ENCODE data around the gene CSF2RB. TPM values are rescaled to one million over a fixed set of nuclear protein-coding genes. Genes with fewer than 3 reads are reported as not detected.
A peak's percentile ranks its signal among the peaks of the same experiment; 100 is the strongest.

Gene CSF2RB
- total and polyA plus RNA-seq, 2 experiments from 2014 or later: 2.6 to 4.1 TPM

DNA sequence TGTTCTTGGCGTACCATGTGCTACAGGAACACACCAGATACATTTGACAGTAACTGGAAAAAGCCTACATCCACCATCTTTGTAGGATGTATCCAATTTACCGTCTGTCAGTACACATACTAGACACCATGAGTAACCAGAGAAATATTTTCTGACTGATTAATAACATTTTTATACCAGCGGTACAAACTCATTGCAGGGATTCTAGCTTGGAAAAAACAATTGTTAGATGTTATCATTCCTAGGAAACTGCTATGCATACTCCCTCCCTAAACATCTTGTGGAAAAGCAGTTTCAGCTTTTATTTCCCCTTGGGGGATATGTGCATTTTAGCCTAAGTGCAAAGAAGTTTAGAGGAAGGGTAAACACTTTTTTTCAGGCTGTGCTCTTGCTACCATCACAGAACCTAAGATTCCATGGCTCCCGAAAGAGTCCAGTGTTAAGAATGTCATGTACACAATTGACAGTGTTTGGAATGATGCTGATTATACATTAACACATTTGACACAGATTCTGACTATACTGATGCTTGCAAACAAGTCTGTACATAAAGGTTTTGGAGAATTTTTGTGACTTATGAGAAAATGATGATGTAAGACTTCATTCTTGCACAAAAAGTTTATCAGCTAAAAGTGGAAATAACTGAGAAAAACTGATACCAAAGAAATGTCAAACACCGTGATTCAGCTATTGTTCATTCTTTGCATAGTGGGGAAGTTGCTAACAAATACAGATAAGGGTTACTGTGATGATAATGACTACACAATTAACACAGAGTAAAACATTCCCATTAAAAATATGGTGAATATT lies 28.9 kb upstream of the CSF2RB start:
- H3K79me2 ChIP-seq (ENCODE audit: insufficient read depth): no peaks in the 10 kb centered on the region
- H3K4me2 ChIP-seq (ENCODE audit: unreplicated experiment): peak overlapping the region; percentile 32
- no peak overlapping the region for H3K9ac ChIP-seq
- peak; percentile 54 for DNase-seq
- peaks cover 20% of the 10 kb centered on the region for H3K4me1 ChIP-seq (ENCODE audit: insufficient read depth)
- in situ Hi-C loops (cut with MboI): no loop called here
- TF ChIP-seq EZH2 (IDR thresholded peaks at IDR 0.05; ENCODE audit: insufficient read depth, poor library complexity, severe bottlenecking): no peak
- no peak for TF ChIP-seq EZH2phosphoT487 (IDR thresholded peaks at IDR 0.05; ENCODE audit: insufficient read depth, low read depth)
- no peaks in the 10 kb centered on the region for H4K20me1 ChIP-seq (ENCODE audit: insufficient read depth)
- H3K9me3 ChIP-seq (ENCODE audit: low read depth): peaks cover 2% of the 10 kb centered on the region
- no peak overlapping the region for H2AFZ ChIP-seq
- peak overlapping the region; percentile 41 for H3K27ac ChIP-seq
- WGBS, 2 experiments (ENCODE audit: low coverage in 1 of 2, low lambda C conversion rate in 2 of 2, missing lambda C conversion rate in 2 of 2): 14 to 18% methylated on average over 5 of the region's 5 CpGs
- 0 out of 2 replicates have a peak overlapping the region, but pooled peaks have one; percentile 2 for H3K4me3 ChIP-seq
- H3F3A ChIP-seq (ENCODE audit: insufficient read depth): peaks cover 31% of the 10 kb centered on the region
- H3K27me3 ChIP-seq (replicated peaks; ENCODE audit: insufficient read depth): peaks cover 2% of the 10 kb centered on the region; the same call in 1 of the 2 replicates
- H3K9me2 ChIP-seq (ENCODE audit: insufficient read depth): no peaks in the 10 kb centered on the region
- no peaks in the 10 kb centered on the region for H3K36me3 ChIP-seq (ENCODE audit: low read depth)

- H3K4me2 ChIP-seq (ENCODE audit: unreplicated experiment): peak overlapping the region; percentile 32
- in situ Hi-C loops (cut with MboI): no loop called here
Observed at GRCh38 chr22:36885474-36885873, 28.0 kb upstream of the CSF2RB start.

DNA sequence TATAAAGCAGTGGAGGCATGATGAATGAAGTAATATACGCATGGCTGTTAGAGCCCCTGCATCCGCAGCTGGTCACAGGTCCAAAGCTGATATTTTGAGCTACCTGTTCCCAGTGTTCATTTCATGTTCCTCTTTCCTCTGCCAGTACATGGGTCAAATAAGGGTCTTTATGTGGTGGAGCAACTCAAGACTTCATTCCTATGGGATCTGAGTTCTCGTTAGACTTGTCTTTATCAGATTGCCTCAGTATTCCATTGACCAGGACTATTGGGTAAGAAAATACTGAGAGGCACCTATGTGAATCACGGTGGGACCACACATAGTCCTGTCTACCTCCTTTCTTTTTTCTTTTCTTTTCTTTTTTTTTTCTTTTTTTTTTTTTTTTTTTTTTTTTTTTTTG lies 27.4 kb upstream of the CSF2RB start:
- Histone ChIP-seq H4K20me1 (ENCODE audit: insufficient read depth) (no peaks in the 10 kb centered on the region), H3F3A (ENCODE audit: insufficient read depth) (peaks cover 26% of the 10 kb centered on the region), H3K79me2 (ENCODE audit: insufficient read depth) (no peaks in the 10 kb centered on the region), H3K27me3 (replicated peaks; ENCODE audit: insufficient read depth) (peaks cover 12% of the 10 kb centered on the region; the same call in 1 of the 2 replicates), H3K9me3 (ENCODE audit: low read depth) (peaks cover 2% of the 10 kb centered on the region), H3K9ac (no peak overlapping the region), H3K4me2 (ENCODE audit: unreplicated experiment) (no peak overlapping the region), H2AFZ (no peak overlapping the region), H3K36me3 (ENCODE audit: low read depth) (no peaks in the 10 kb centered on the region), H3K27ac (no peak overlapping the region), H3K4me1 (ENCODE audit: insufficient read depth) (peaks cover 13% of the 10 kb centered on the region), H3K9me2 (ENCODE audit: insufficient read depth) (no peaks in the 10 kb centered on the region), H3K4me3 (no peak overlapping the region)
- no peak for TF ChIP-seq EZH2 (IDR thresholded peaks at IDR 0.05; ENCODE audit: insufficient read depth, poor library complexity, severe bottlenecking)
- no peak for TF ChIP-seq EZH2phosphoT487 (IDR thresholded peaks at IDR 0.05; ENCODE audit: insufficient read depth, low read depth)
- 53 to 56% methylated on average over 4 of the region's 4 CpGs for WGBS, 2 experiments (ENCODE audit: low coverage in 1 of 2, low lambda C conversion rate in 2 of 2, missing lambda C conversion rate in 2 of 2)
- no peak for DNase-seq
- in situ Hi-C loops (cut with MboI): no loop called here

More at GRCh38 chr22:36885474-36885873, 28.0 kb upstream of the CSF2RB start:
- WGBS, 2 experiments (ENCODE audit: low coverage in 1 of 2, low lambda C conversion rate in 2 of 2, missing lambda C conversion rate in 2 of 2): 34 to 50% methylated on average over 7 of the region's 7 CpGs
- no peaks in the 10 kb centered on the region for H3K36me3 ChIP-seq (ENCODE audit: low read depth)
- peaks cover 14% of the 10 kb centered on the region for H3K4me1 ChIP-seq (ENCODE audit: insufficient read depth)
- H3K4me3 ChIP-seq: no peak overlapping the region
- H3K9me3 ChIP-seq (ENCODE audit: low read depth): peaks cover 2% of the 10 kb centered on the region
- no peak for TF ChIP-seq EZH2phosphoT487 (IDR thresholded peaks at IDR 0.05; ENCODE audit: insufficient read depth, low read depth)
- no peak for TF ChIP-seq EZH2 (IDR thresholded peaks at IDR 0.05; ENCODE audit: insufficient read depth, poor library complexity, severe bottlenecking)
- no peaks in the 10 kb centered on the region for H3K79me2 ChIP-seq (ENCODE audit: insufficient read depth)
- no peaks in the 10 kb centered on the region for H4K20me1 ChIP-seq (ENCODE audit: insufficient read depth)
- peaks cover 26% of the 10 kb centered on the region for H3F3A ChIP-seq (ENCODE audit: insufficient read depth)
- H3K9me2 ChIP-seq (ENCODE audit: insufficient read depth): no peaks in the 10 kb centered on the region
- H3K9ac ChIP-seq: no peak overlapping the region
- peak overlapping the region; percentile 41 for H3K27ac ChIP-seq
- H2AFZ ChIP-seq: no peak overlapping the region
- H3K27me3 ChIP-seq (replicated peaks; ENCODE audit: insufficient read depth): peaks cover 11% of the 10 kb centered on the region; the same call in 1 of the 2 replicates
- DNase-seq: no peak

DNA sequence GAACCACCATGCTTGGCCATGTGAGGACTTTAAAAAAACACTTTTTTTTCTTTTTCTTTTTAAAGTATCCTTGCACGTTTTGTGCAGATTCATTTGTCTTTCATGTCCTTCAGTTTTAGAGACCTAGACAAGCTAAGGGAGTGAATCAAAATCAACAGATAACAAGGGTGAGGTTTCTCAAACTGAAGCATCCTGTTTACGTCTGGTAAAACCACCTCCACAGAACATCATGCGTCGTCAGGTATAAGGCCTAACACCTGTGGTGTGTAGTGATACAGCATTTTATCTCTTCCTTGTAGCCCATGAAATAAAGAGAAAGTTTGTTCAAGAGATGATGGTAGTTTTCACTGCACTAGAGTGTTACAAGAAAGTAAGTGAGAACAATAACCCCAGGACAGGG lies 26.3 kb upstream of the CSF2RB start:
- H3K27me3 ChIP-seq (replicated peaks; ENCODE audit: insufficient read depth): peaks cover 18% of the 10 kb centered on the region
- no peaks in the 10 kb centered on the region for H3K9me3 ChIP-seq (ENCODE audit: low read depth)
- 70 to 74% methylated on average over 4 of the region's 4 CpGs for WGBS, 2 experiments (ENCODE audit: low coverage in 1 of 2, low lambda C conversion rate in 2 of 2, missing lambda C conversion rate in 2 of 2)
- no peak overlapping the region for H3K9ac ChIP-seq
- no peak overlapping the region for H2AFZ ChIP-seq
- no peak overlapping the region for H3K27ac ChIP-seq
- no peak overlapping the region for H3K4me2 ChIP-seq (ENCODE audit: unreplicated experiment)
- H3K79me2 ChIP-seq (ENCODE audit: insufficient read depth): no peaks in the 10 kb centered on the region
- in situ Hi-C loops (cut with MboI): no loop called here
- no peak for DNase-seq
- no peaks in the 10 kb centered on the region for H4K20me1 ChIP-seq (ENCODE audit: insufficient read depth)
- H3K9me2 ChIP-seq (ENCODE audit: insufficient read depth): no peaks in the 10 kb centered on the region
- peaks cover 13% of the 10 kb centered on the region for H3K4me1 ChIP-seq (ENCODE audit: insufficient read depth)
- H3K36me3 ChIP-seq (ENCODE audit: low read depth): no peaks in the 10 kb centered on the region
- peaks cover 16% of the 10 kb centered on the region; the same call in 1 of the 2 replicates for H3F3A ChIP-seq (ENCODE audit: insufficient read depth)
- no peak overlapping the region for H3K4me3 ChIP-seq
- TF ChIP-seq EZH2phosphoT487 (IDR thresholded peaks at IDR 0.05; ENCODE audit: insufficient read depth, low read depth): no peak
- no peak for TF ChIP-seq EZH2 (IDR thresholded peaks at IDR 0.05; ENCODE audit: insufficient read depth, poor library complexity, severe bottlenecking)
